HEK293 (cell line): ENCODE data around the gene AFG1L.

ENCODE experiments used
- CTCF ChIA-PET: fragments of 350-600 bp; formaldehyde crosslinking; extraction: SDS; loops from one replicate; lab custom pipeline; 2021; ENCODE audit warnings: antibody characterized with exemption; lab: Yijun Ruan, JAX
- POLR2A ChIA-PET: fragments of 300-600 bp; formaldehyde crosslinking; extraction: SDS; loops from one replicate; lab custom pipeline; 2020; ENCODE audit warnings: antibody characterized with exemption, inconsistent platforms; lab: Yijun Ruan, JAX
- H3K27ac ChIP-seq: fragments of 200-500 bp; sonication (Bioruptor generic); 2 replicates; pipeline ENCODE4 v1.5.1; 2014; ENCODE audit warnings: low read depth, low read length, control low read depth, inconsistent platforms; ENCODE audit errors: extremely low read depth
- H3K36me3 ChIP-seq, 2 experiments: fragments of 200-500 bp in 1 of 2; sonication (Bioruptor generic) in 1 of 2; 1 replicate in 1 of 2; 2 replicates in 1 of 2; pipeline ENCODE4 v1.5.1; 2014 to 2017; ENCODE audit warnings: inconsistent platforms in 2 of 2, low read length in 2 of 2; ENCODE audit not compliant: control insufficient read depth in 2 of 2, insufficient read depth in 1 of 2
- H3K4me1 ChIP-seq: fragments of 200-500 bp; sonication (Bioruptor generic); 2 replicates; pipeline ENCODE4 v1.5.1; 2014; ENCODE audit warnings: mild to moderate bottlenecking, low read length, inconsistent platforms; ENCODE audit not compliant: control insufficient read depth, insufficient read depth
- H3K4me3 ChIP-seq: 2 replicates; pipeline ENCODE4 v1.5.1; 2011; ENCODE audit warnings: low read depth, mild to moderate bottlenecking, control low read depth, low read length, moderate library complexity
- H3K9me3 ChIP-seq: fragments of 200-500 bp; sonication (Bioruptor generic); 2 replicates; pipeline ENCODE4 v1.5.1; 2014; ENCODE audit warnings: low read depth, low read length, inconsistent platforms; ENCODE audit not compliant: control insufficient read depth, insufficient read depth
- CTCF ChIP-seq: fragments of 450-650 bp; formaldehyde crosslinking; IDR thresholded peaks from 2 replicates; pipeline ENCODE4 v1.5.1; 2016; ENCODE audit warnings: missing biosample characterization, missing genetic modification characterization
- HOXA7 ChIP-seq: sonication (generic); formaldehyde crosslinking; IDR thresholded peaks from 2 replicates; pipeline ENCODE4 v1.8.1; 2022; ENCODE audit warnings: missing genetic modification reagents, borderline replicate concordance
- KLF17 ChIP-seq: fragments of 450-650 bp; formaldehyde crosslinking; IDR thresholded peaks from 2 replicates; pipeline ENCODE4 v1.5.1; 2016; ENCODE audit warnings: missing biosample characterization, missing genetic modification characterization
- KLF9 ChIP-seq: fragments of 450-650 bp; formaldehyde crosslinking; IDR thresholded peaks from 2 replicates; pipeline ENCODE4 v1.5.1; 2016; ENCODE audit warnings: missing biosample characterization, missing genetic modification characterization, low read depth
- PRDM1 ChIP-seq: fragments of 450-650 bp; formaldehyde crosslinking; IDR thresholded peaks from 2 replicates; pipeline ENCODE4; 2016; ENCODE audit warnings: missing biosample characterization, missing genetic modification characterization
- SCRT1 ChIP-seq: fragments of 450-650 bp; formaldehyde crosslinking; IDR thresholded peaks from 2 replicates; pipeline ENCODE4 v1.5.1; 2016; ENCODE audit warnings: missing biosample characterization, missing genetic modification characterization, borderline replicate concordance
- SCRT2 ChIP-seq: fragments of 450-650 bp; formaldehyde crosslinking; IDR thresholded peaks from 2 replicates; pipeline ENCODE4 v1.5.1; 2016; ENCODE audit warnings: missing biosample characterization, missing genetic modification characterization
- YY1 ChIP-seq: fragments of 450-650 bp; formaldehyde crosslinking; IDR thresholded peaks from 2 replicates; pipeline ENCODE4 v1.5.1; 2018; ENCODE audit warnings: missing biosample characterization, missing genetic modification characterization
- ZBTB1 ChIP-seq: fragments of 450-650 bp; formaldehyde crosslinking; IDR thresholded peaks from 2 replicates; pipeline ENCODE4 v1.5.1; 2016; ENCODE audit warnings: missing biosample characterization, missing genetic modification characterization
- ZBTB20 ChIP-seq: fragments of 450-650 bp; formaldehyde crosslinking; IDR thresholded peaks from 2 replicates; pipeline ENCODE4 v1.5.1; 2016; ENCODE audit warnings: missing biosample characterization, missing genetic modification characterization
- ZFP37 ChIP-seq: fragments of 450-650 bp; formaldehyde crosslinking; IDR thresholded peaks from 2 replicates; pipeline ENCODE4 v1.5.1; 2016; ENCODE audit warnings: missing biosample characterization, missing genetic modification characterization
- ZNF121 ChIP-seq: fragments of 450-650 bp; formaldehyde crosslinking; IDR thresholded peaks from 2 replicates; pipeline ENCODE4 v1.5.1; 2016; ENCODE audit warnings: missing biosample characterization, missing genetic modification characterization
- ZNF133 ChIP-seq: fragments of 450-650 bp; formaldehyde crosslinking; IDR thresholded peaks from 2 replicates; pipeline ENCODE4 v1.5.1; 2016; ENCODE audit warnings: missing biosample characterization, missing genetic modification characterization
- ZNF155 ChIP-seq: fragments of 450-650 bp; formaldehyde crosslinking; IDR thresholded peaks from 2 replicates; pipeline ENCODE4 v1.5.1; 2016; ENCODE audit warnings: missing biosample characterization, missing genetic modification characterization
- ZNF169 ChIP-seq: fragments of 450-650 bp; formaldehyde crosslinking; IDR thresholded peaks from 2 replicates; pipeline ENCODE4 v1.5.1; 2016; ENCODE audit warnings: missing biosample characterization, missing genetic modification characterization
- ZNF292 ChIP-seq: fragments of 450-650 bp; formaldehyde crosslinking; IDR thresholded peaks from 2 replicates; pipeline ENCODE4 v1.5.1; 2016; ENCODE audit warnings: low read depth, missing biosample characterization, missing genetic modification characterization, borderline replicate concordance
- ZNF302 ChIP-seq: fragments of 450-650 bp; formaldehyde crosslinking; IDR thresholded peaks from 2 replicates; pipeline ENCODE4 v1.5.1; 2016; ENCODE audit warnings: missing biosample characterization, missing genetic modification characterization, low read depth
- ZNF324 ChIP-seq: fragments of 450-650 bp; formaldehyde crosslinking; IDR thresholded peaks from 2 replicates; pipeline ENCODE4 v1.5.1; 2016; ENCODE audit warnings: missing biosample characterization, missing genetic modification characterization
- ZNF341 ChIP-seq: fragments of 450-650 bp; formaldehyde crosslinking; IDR thresholded peaks from 2 replicates; pipeline ENCODE4; 2016; ENCODE audit warnings: low read depth, missing biosample characterization, missing genetic modification characterization
- ZNF350 ChIP-seq: fragments of 450-650 bp; formaldehyde crosslinking; IDR thresholded peaks from 2 replicates; pipeline ENCODE4 v1.5.0; 2017; ENCODE audit warnings: missing biosample characterization, mild to moderate bottlenecking, missing genetic modification characterization
- ZNF354C ChIP-seq: fragments of 450-650 bp; formaldehyde crosslinking; IDR thresholded peaks from 2 replicates; pipeline ENCODE4 v1.5.1; 2016; ENCODE audit warnings: missing biosample characterization, missing genetic modification characterization, low read depth, borderline replicate concordance
- ZNF37A ChIP-seq: fragments of 450-650 bp; IDR thresholded peaks from 2 replicates; pipeline ENCODE4 v1.5.1; 2018; ENCODE audit warnings: missing biosample characterization, missing genetic modification characterization
- ZNF513 ChIP-seq: fragments of 450-650 bp; IDR thresholded peaks from 2 replicates; pipeline ENCODE4 v1.5.1; 2018; ENCODE audit warnings: missing biosample characterization, missing genetic modification characterization
- ZNF571 ChIP-seq: fragments of 450-650 bp; formaldehyde crosslinking; IDR thresholded peaks from 2 replicates; pipeline ENCODE4 v1.5.0; 2017; ENCODE audit warnings: missing biosample characterization, missing genetic modification characterization
- ZNF626 ChIP-seq: fragments of 450-650 bp; sonication (Bioruptor Pico); formaldehyde crosslinking; IDR thresholded peaks from 2 replicates; pipeline ENCODE4 v1.5.1; 2018; ENCODE audit warnings: missing biosample characterization, missing genetic modification characterization, inconsistent platforms
- ZNF677 ChIP-seq: fragments of 450-650 bp; IDR thresholded peaks from 2 replicates; pipeline ENCODE4 v1.5.0; 2018; ENCODE audit warnings: missing biosample characterization, mild to moderate bottlenecking, missing genetic modification characterization, moderate library complexity
- ZNF785 ChIP-seq: fragments of 450-650 bp; formaldehyde crosslinking; IDR thresholded peaks from 2 replicates; pipeline ENCODE4 v1.5.1; 2016; ENCODE audit warnings: missing biosample characterization, missing genetic modification characterization

Gene AFG1L

GRCh38 chr6:108350528-108350927 lies 55.7 kb downstream of the AFG1L start:
- POLR2A ChIA-PET = no interaction called here
- TF ChIP-seq ZNF354C (tag by site-specific recombination) (no peak), ZBTB20 (no peak), ZNF121 (no peak), KLF17 (no peak), ZNF341 (no peak)
- CTCF ChIA-PET = no interaction called here
- Histone ChIP-seq H3K4me3 (no peak overlapping the region), H3K9me3 (no peaks in the 10 kb centered on the region), H3K36me3 (no peaks in the 10 kb centered on the region), H3K4me1 (no peaks in the 10 kb centered on the region), H3K27ac (no peak overlapping the region)

GRCh38 chr6:108353853-108354252 lies 59.0 kb downstream of the AFG1L start:
- CTCF ChIA-PET = no interaction called here
- Histone ChIP-seq H3K4me3 (no peak overlapping the region), H3K4me1 (no peaks in the 10 kb centered on the region), H3K27ac (no peak overlapping the region), H3K9me3 (no peaks in the 10 kb centered on the region), H3K36me3 (peaks cover 0 to 9% of the 10 kb centered on the region in 2 experiments; a peak in 1 of 3 replicates)
- POLR2A ChIA-PET = no interaction called here
- TF ChIP-seq SCRT2 (tag by site-specific recombination) = no peak

- Histone ChIP-seq H3K4me3 (no peak overlapping the region), H3K9me3 (no peaks in the 10 kb centered on the region), H3K36me3 (peaks cover 0 to 12% of the 10 kb centered on the region in 2 experiments; a peak in 1 of 3 replicates)
- CTCF ChIA-PET = interaction anchor here (0.8 to 1.0 kb wide), 2 partner anchors 13 to 18 kb away, joined by 3 read pairs; no protein-coding TSS in a partner anchor
- POLR2A ChIA-PET = no interaction called here
- TF ChIP-seq ZNF292 (tag by site-specific recombination) = no peak
- no peak for TF ChIP-seq ZNF37A (tag by site-specific recombination)
- no peak for TF ChIP-seq ZNF626 (tag by site-specific recombination)
- no peak for TF ChIP-seq KLF9 (tag by site-specific recombination)
- no peak for TF ChIP-seq ZFP37
- TF ChIP-seq PRDM1 (tag by site-specific recombination) = no peak
- TF ChIP-seq ZNF571 (tag by site-specific recombination) = no peak
- TF ChIP-seq, all 188 proteins: peak for 0
- Histone ChIP-seq H3K4me1 (no peaks in the 10 kb centered on the region), H3K27ac (no peak overlapping the region)
Measured at GRCh38 chr6:108355120-108355519, 60.3 kb downstream of the AFG1L start.

- ChIA-PET CTCF (interaction anchor here (0.8 to 1.0 kb wide), 2 partner anchors 13 to 17 kb away, joined by 3 read pairs; no protein-coding TSS in a partner anchor), POLR2A (no interaction called here)
- Histone ChIP-seq H3K36me3 (peaks cover 0 to 12% of the 10 kb centered on the region in 2 experiments; a peak in 1 of 3 replicates), H3K4me3 (no peak overlapping the region), H3K27ac (no peak overlapping the region), H3K9me3 (no peaks in the 10 kb centered on the region), H3K4me1 (no peaks in the 10 kb centered on the region)
- TF ChIP-seq ZNF155 (tag by site-specific recombination) = no peak
- TF ChIP-seq HOXA7 (CRISPR knock-in tag) = no peak
- no peak for TF ChIP-seq ZNF677
- no peak for TF ChIP-seq SCRT1
- no peak for TF ChIP-seq ZNF785 (tag by site-specific recombination)
- TF ChIP-seq ZNF513 (tag by site-specific recombination) = no peak
- TF ChIP-seq CTCF = no peak
- TF ChIP-seq ZBTB1 (tag by site-specific recombination) = no peak
- no peak for TF ChIP-seq ZNF133 (tag by site-specific recombination)
- TF ChIP-seq YY1 (tag by site-specific recombination) = no peak
- no peak for TF ChIP-seq ZNF350 (tag by site-specific recombination)
- no peak for TF ChIP-seq ZNF302 (tag by site-specific recombination)
- no peak for TF ChIP-seq ZNF324 (tag by site-specific recombination)
- no peak for TF ChIP-seq ZNF169 (tag by site-specific recombination)
Measured at GRCh38 chr6:108355890-108356289, 61.0 kb downstream of the AFG1L start.
